GM12878 (cell line): ENCODE measurements around the gene PTPRN2. TPM values are rescaled to one million over a fixed set of nuclear protein-coding genes. Genes with fewer than 3 reads are reported as not detected.

ENCODE experiments used
- ATAC-seq: fragments of 200-7000 bp; cut with Tn5 transposase; 3 replicates; pipeline ENCODE4 v1.9.1; 2020; ENCODE audit warnings: mild to moderate bottlenecking, moderate library complexity
- BruUV-seq: library from RNA; stranded (reverse); fragments of 400-500 nt; replicated peaks from 2 replicates; lab custom pipeline; 2021; lab: Mats Ljungman, UMichigan
- CTCF ChIA-PET: fragments of 300-600 bp; sonication (Branson Sonifier 250); formaldehyde crosslinking; extraction: SDS; loops from one replicate; lab custom pipeline; 2021; ENCODE audit warnings: inconsistent platforms; lab: Yijun Ruan, JAX
- POLR2A ChIA-PET: fragments of 350-600 bp; formaldehyde crosslinking; extraction: SDS; loops from one replicate; lab custom pipeline; 2021; ENCODE audit warnings: inconsistent platforms; lab: Charles Lee
- RAD21 ChIA-PET: fragments of 300-600 bp; sonication (Branson Sonifier 250); formaldehyde crosslinking; loops from one replicate; lab custom pipeline; 2023; ENCODE audit warnings: antibody characterized with exemption; ENCODE audit not compliant: unreplicated experiment; lab: Charles Lee
- SMC1A ChIA-PET: fragments of 300-600 bp; sonication (Branson Sonifier 250); formaldehyde crosslinking; loops from one replicate; lab custom pipeline; 2023; ENCODE audit not compliant: unreplicated experiment, uncharacterized antibody; lab: Charles Lee
- DNase-seq: peaks from one replicate; pipeline ENCODE4 v3.0.0-alpha.2; 2011; ENCODE audit warnings: low read depth, low spot score
- FAIRE-seq: peaks from 3 replicates; lab custom pipeline; 2011; peaks lifted over from hg19 to GRCh38; lab: Jason Lieb, UNC
- H2AFZ ChIP-seq: 2 replicates; pipeline ENCODE4 v1.6.0; 2011; ENCODE audit warnings: low read depth, low read length, control low read depth; ENCODE audit not compliant: control insufficient read depth
- H3K27ac ChIP-seq: 2 replicates; pipeline ENCODE4 v1.5.1; 2011; ENCODE audit warnings: control low read depth; ENCODE audit not compliant: control insufficient read depth, insufficient read depth
- H3K27me3 ChIP-seq, 2 experiments: replicated peaks in 1 of 2; 2 replicates each; pipeline versions ENCODE4 v1.6.0 to v1.6.1; 2011; ENCODE audit warnings: low read length in 1 of 2; ENCODE audit not compliant: control insufficient read depth in 2 of 2, insufficient read depth in 2 of 2
- H3K36me3 ChIP-seq, 2 experiments: 2 replicates each; pipeline ENCODE4 v1.5.1; 2011; ENCODE audit warnings: low read length in 1 of 2; ENCODE audit not compliant: control insufficient read depth in 2 of 2, insufficient read depth in 2 of 2
- H3K4me1 ChIP-seq: 2 replicates; pipeline ENCODE4 v1.6.1; 2011; ENCODE audit warnings: mild to moderate bottlenecking, low read length, moderate library complexity, mixed read lengths; ENCODE audit not compliant: control insufficient read depth, insufficient read depth
- H3K4me2 ChIP-seq: 2 replicates; pipeline ENCODE4 v1.6.0; 2011; ENCODE audit warnings: control low read depth; ENCODE audit not compliant: control insufficient read depth, insufficient read depth
- H3K4me3 ChIP-seq: fragments of 200-600 bp; sonication (generic); 2 replicates; pipeline ENCODE4 v1.5.1; 2016
- H3K79me2 ChIP-seq: 2 replicates; pipeline ENCODE4 v1.6.0; 2011; ENCODE audit warnings: low read length; ENCODE audit not compliant: control insufficient read depth, insufficient read depth
- H3K9ac ChIP-seq: 2 replicates; pipeline ENCODE4 v1.8.0; 2011; ENCODE audit warnings: low read length, control low read depth, mixed read lengths; ENCODE audit not compliant: control insufficient read depth, insufficient read depth
- H3K9me3 ChIP-seq: replicated peaks from 3 replicates; pipeline ENCODE4 v1.5.1; 2011; ENCODE audit warnings: mild to moderate bottlenecking, low read length; ENCODE audit not compliant: control insufficient read depth, insufficient read depth
- H4K20me1 ChIP-seq: 2 replicates; pipeline ENCODE4 v1.6.0; 2011; ENCODE audit not compliant: control insufficient read depth, insufficient read depth
- BRCA1 ChIP-seq: IDR thresholded peaks from 2 replicates; pipeline ENCODE4 v1.6.1; 2011; ENCODE audit warnings: low read depth, low read length, improper control_type of control experiment
- CTCF ChIP-seq, 3 experiments: IDR thresholded peaks in 2 of 3; conservative IDR thresholded peaks in 1 of 3; 2 replicates each; pipeline ENCODE4 v1.5.1; 2011; ENCODE audit warnings: low read depth in 3 of 3, low read length in 3 of 3, mild to moderate bottlenecking in 3 of 3, control low read depth in 2 of 3, moderate library complexity in 2 of 3, inconsistent platforms in 1 of 3, mixed read lengths in 1 of 3; ENCODE audit not compliant: control insufficient read depth in 2 of 3, insufficient read depth in 1 of 3; ENCODE audit errors: extremely low read depth in 1 of 3
- KAT2A ChIP-seq: conservative IDR thresholded peaks from 2 replicates; pipeline ENCODE4 v1.6.1; 2011; ENCODE audit warnings: low read depth, low read length; ENCODE audit not compliant: control insufficient read depth
- MEF2B ChIP-seq: fragments of 450-650 bp; IDR thresholded peaks from 2 replicates; pipeline ENCODE4 v1.6.1; 2018; ENCODE audit warnings: mild to moderate bottlenecking, moderate library complexity; ENCODE audit not compliant: partially characterized antibody, poor library complexity, severe bottlenecking
- MYC ChIP-seq: IDR thresholded peaks from 2 replicates; pipeline ENCODE4 v1.6.1; 2011; ENCODE audit warnings: mild to moderate bottlenecking, low read length, moderate library complexity, inconsistent platforms; ENCODE audit not compliant: insufficient read depth, insufficient replicate concordance, insufficient read length, severe bottlenecking
- NFIC ChIP-seq: IDR thresholded peaks from 2 replicates; pipeline ENCODE4 v1.6.1; 2012; ENCODE audit warnings: low read depth, mild to moderate bottlenecking, inconsistent platforms, low read length, moderate library complexity
- PBX3 ChIP-seq: IDR thresholded peaks from 2 replicates; pipeline ENCODE4 v1.6.1; 2011; ENCODE audit warnings: mild to moderate bottlenecking, low read depth, low read length, moderate library complexity; ENCODE audit not compliant: insufficient replicate concordance
- POLR2A ChIP-seq: IDR thresholded peaks from 2 replicates; pipeline ENCODE4 v1.6.1; 2011; ENCODE audit warnings: low read depth, mild to moderate bottlenecking, low read length
- SMARCA5 ChIP-seq: fragments of 450-650 bp; IDR thresholded peaks from 2 replicates; pipeline ENCODE4 v1.6.1; 2017; ENCODE audit warnings: mild to moderate bottlenecking
- ZNF622 ChIP-seq: fragments of 450-650 bp; IDR thresholded peaks from 2 replicates; pipeline ENCODE4 v1.6.1; 2017; ENCODE audit warnings: mild to moderate bottlenecking, inconsistent platforms
- WGBS: methylation state at CpG from one replicate; pipeline ENCODE4 v1.1.6; 2016; ENCODE audit warnings: low lambda C conversion rate; ENCODE audit not compliant: insufficient replicate concordance, insufficient coverage; ENCODE audit errors: missing lambda C conversion rate; 5-methylcytosine and 5-hydroxymethylcytosine counted together
- in situ Hi-C: fragments of 300-500 bp; cut with MboI; formaldehyde crosslinking; loops from 9 replicates; pipeline ENCODE4 v1.14.3; 2018; ENCODE audit warnings: mixed read lengths
- intact Hi-C: fragments of 100-400 bp; cut with micrococcal nuclease; formaldehyde crosslinking; loops from one replicate; pipeline ENCODE4 v1.14.2; 2022; ENCODE audit not compliant: unreplicated experiment
- polyA plus RNA-seq, 11 experiments: library from polyadenylated mRNA; depleted of rRNA in 4 of 11; unstranded in 6 of 11; stranded (reverse) in 5 of 11; fragments of >200 nt; fragmentation: Nextera tagmentation in 4 of 11; fragmentation: Illumina TruSeq in 1 of 11; extraction: Ambion mirVana in 4 of 11; extraction: Trizol in 1 of 11; gene quantifications; 1 replicate in 1 of 11; 2 replicates in 10 of 11; pipeline versions ENCODE4 v1.2.1 to v1.2.3, GENCODE V29; 2011 to 2016; ENCODE audit warnings: inconsistent platforms in 2 of 11, missing spikeins in 2 of 11, low read depth in 1 of 11
- total RNA-seq, 4 experiments: library from RNA; depleted of rRNA in 3 of 4; stranded (reverse); fragments of >200 nt in 3 of 4; fragmentation: Illumina TruSeq in 1 of 4; extraction: Trizol in 1 of 4; gene quantifications; 2 replicates each; pipeline versions ENCODE4 v1.2.1 to v1.2.3, GENCODE V29; 2013 to 2021

The PTPRN2 gene
- total and polyA plus RNA-seq, 10 of the 15 experiments (the other 5 are each of a cell fraction or from before 2014, with no cell fraction given) = 5.4 TPM; not detected in 9

GRCh38 chr7:157973971-157974677, 613.5 kb downstream of the PTPRN2 start:
- no peak overlapping the region for H3K27ac ChIP-seq
- in situ Hi-C loops (no loop called here), intact Hi-C loops (no loop called here)
- DNase-seq = no peak
- H3K9ac ChIP-seq = no peak overlapping the region
- RAD21 ChIA-PET = no interaction called here
- H3K4me1 ChIP-seq = no peaks in the 10 kb centered on the region
- H3K9me3 ChIP-seq = peaks cover 1% of the 10 kb centered on the region; the same call in 2 of the 3 replicates
- H4K20me1 ChIP-seq = no peaks in the 10 kb centered on the region
- no peak for ATAC-seq
- H3K4me2 ChIP-seq = no peak overlapping the region
- no peak overlapping the region for H2AFZ ChIP-seq
- WGBS = 51% methylated on average over 16 of the region's 23 CpGs
- SMC1A ChIA-PET = no interaction called here
- no peaks in the 10 kb centered on the region for H3K36me3 ChIP-seq
- BruUV-seq = no TSS peak
- FAIRE-seq = no peak
- H3K27me3 ChIP-seq = no peaks in the 10 kb centered on the region
- no peak overlapping the region for H3K4me3 ChIP-seq
- no peaks in the 10 kb centered on the region for H3K79me2 ChIP-seq
- CTCF ChIA-PET = no interaction called here
- POLR2A ChIA-PET = no interaction called here
- TF ChIP-seq ZNF622 = no peak
- no peak for TF ChIP-seq KAT2A
- no peak for TF ChIP-seq MEF2B
- no peak for TF ChIP-seq MYC
- TF ChIP-seq CTCF (IDR thresholded peaks at IDR 0.05 in 2 of 3, conservative IDR thresholded peaks at IDR 0.05 in 1 of 3; ENCODE audit: control insufficient read depth in 2 of 3, extremely low read depth in 1 of 3, insufficient read depth in 1 of 3, low read depth in 3 of 3, low read length in 3 of 3) = no peak
- no peak for TF ChIP-seq PBX3
- no peak for TF ChIP-seq NFIC
- no peak for TF ChIP-seq BRCA1
- no peak for TF ChIP-seq SMARCA5
- TF ChIP-seq POLR2A = no peak
- TF ChIP-seq, all 136 proteins: peak for 0
